Amniotic stem cell (primary cell): Measurements from ENCODE around the gene HSH2D.
"Not testable (repeated sequence)": the region's sequence is repeated elsewhere in the genome, so short reads cannot be mapped to it uniquely, and the experiment has no call there.

Experiments used
- DNase-seq: peaks from one replicate; lab custom pipeline; 2025; lab: John Stamatoyannopoulos, UW

Gene HSH2D

DNA sequence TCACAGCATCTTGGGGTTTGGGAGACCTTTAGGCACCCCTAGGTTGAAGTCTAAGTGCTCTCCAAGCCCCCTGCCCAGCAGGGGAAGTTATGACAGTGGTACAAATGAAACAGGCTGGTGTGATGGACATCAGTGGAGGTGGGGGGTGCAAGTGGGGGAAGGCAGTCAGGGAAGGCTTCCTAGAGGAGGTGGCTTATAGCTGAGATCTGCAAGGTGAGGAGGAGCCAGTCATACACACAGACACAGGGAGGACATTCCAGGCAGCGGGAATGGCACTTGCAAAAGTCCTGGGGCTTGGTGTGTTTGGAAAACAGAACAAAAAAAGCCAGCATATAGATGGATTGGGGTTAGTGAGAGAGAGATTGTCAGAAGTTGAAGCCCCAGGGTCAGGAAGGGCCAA, 11.6 kb downstream of the HSH2D start:
- no peak for DNase-seq

DNA sequence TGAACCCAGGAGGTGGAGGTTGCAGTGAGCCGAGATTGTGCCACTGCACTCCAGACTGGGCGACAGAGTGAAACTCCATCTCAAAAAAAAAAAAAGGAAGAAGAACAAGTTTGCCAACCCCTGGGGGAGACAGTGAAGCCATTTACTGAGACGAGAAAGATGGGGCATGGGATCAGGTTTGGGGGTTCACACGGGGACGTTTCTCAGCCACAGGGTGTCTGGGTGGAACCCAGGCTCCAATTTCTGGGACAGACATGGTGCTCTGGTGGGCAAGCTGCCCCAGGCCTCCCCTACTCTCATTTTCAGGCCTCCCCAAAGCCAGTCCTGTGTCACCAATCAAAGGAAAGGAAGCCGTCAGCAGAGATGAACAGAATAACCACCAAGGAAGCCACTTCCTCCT, 13.4 kb downstream of the HSH2D start:
- no peak for DNase-seq

DNA sequence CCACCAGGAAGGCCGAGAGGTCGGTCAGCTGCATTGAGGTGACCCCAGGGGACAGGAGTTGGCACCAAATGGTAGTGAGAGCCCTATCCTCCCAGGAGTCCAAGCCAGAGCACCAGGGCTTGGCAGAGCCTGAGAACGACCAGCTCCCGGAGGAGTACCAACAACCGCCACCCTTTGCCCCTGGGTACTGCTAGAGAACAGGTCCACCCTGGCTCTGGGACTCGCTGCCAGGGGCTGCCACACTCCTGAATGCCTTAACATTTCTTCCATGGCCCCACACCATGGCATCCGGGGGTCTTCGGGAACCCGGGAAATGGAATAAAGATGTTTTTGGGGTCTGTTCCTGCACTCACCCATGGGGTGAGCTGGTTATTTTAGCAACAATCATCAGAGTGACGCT, 14.1 kb downstream of the HSH2D start:
- DNase-seq, result no peak

DNA sequence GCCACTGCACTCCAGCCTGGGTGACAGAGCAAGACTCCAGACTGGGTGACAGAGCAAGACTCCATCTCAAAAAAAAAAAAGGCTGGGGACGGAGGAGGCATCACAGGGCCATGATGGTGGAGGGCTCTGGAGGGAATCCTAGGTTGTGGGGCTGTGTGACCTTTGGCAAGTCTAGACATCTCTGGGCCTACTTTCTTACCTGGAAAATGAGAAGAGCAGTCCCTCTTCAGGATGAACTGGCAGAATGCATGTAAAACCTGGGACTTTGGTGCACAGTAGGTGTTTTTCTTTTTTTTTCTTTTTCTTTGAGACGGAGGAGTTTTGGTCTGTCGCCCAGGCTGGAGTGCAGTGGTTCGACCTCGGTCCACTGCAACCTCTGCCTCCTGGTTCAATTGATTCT, 16.2 kb downstream of the HSH2D start:
- DNase-seq, result no peak

DNA sequence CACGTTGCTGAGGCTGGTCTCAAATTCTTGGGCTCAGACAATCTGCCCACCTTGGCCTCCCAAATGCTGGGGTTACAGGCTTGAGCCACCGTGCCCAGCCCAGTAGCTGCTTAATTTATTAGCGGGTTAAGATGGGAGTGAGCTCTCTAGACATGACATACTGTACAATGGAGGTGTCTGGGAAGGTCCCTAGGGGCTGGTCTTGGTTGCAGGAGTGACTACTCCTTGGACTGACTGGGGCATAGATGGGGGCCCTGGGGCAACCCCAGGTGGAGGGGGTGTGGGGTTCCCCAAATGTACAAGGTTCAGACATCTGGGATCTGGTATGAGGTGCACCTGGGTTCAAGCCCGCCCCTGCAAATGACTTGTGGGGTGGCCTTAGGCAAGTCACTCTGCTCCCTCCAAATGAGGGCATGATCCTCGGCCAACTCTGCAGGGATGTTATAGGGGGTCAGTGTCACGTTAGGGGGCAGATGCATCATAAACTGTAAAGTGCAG, 17.0 kb downstream of the HSH2D start:
- no peak for DNase-seq

DNA sequence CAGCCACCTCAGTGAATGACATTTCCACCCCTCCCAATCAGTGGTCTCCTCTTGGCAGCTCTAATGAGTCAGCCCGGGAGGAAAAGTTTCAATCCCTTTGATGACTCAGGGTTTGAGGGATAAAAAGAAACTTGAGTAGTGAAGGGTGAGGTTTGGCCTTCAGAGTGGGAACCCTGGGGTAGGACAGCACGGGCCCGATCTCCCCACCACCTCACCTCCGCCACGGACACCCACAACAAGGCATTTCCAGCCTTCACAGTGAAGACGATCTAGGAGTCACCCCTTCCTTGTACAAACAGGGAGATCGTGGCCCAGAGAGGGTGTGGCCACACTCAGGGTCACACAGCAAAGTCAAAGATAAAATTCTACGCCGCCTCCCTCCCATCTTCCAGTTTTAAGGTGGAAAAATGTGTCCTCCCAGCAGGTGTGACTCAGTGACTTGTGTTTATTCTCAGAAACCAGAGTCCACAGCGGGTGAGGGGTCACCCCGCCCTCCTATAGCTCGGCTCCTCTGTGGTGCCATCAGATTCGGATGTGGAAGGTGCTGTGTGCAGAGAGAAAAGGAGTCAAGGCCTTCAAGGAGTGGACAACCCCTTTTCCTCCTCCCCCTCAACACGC, 17.6 kb downstream of the HSH2D start:
- DNase-seq, result peak; percentile 47

DNA sequence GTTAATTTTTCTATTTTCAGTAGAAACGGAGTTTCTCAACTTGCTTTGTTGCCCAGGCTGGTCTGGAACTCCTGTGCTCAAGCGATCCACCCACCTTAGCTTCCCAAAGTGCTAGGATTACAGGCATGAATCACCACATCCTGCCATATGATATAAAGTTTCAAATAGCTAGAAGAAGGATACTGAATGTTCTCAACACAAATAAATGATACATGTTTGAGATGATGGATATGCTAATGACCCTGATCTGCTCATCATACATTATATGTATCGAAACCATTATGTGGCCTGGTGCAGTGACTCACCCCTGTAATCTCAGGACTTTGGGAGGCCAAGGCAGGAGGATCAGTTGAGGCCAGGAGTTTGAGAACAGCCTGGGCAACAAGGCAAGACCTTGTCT, 18.4 kb downstream of the HSH2D start:
- peak; percentile 7 for DNase-seq

DNA sequence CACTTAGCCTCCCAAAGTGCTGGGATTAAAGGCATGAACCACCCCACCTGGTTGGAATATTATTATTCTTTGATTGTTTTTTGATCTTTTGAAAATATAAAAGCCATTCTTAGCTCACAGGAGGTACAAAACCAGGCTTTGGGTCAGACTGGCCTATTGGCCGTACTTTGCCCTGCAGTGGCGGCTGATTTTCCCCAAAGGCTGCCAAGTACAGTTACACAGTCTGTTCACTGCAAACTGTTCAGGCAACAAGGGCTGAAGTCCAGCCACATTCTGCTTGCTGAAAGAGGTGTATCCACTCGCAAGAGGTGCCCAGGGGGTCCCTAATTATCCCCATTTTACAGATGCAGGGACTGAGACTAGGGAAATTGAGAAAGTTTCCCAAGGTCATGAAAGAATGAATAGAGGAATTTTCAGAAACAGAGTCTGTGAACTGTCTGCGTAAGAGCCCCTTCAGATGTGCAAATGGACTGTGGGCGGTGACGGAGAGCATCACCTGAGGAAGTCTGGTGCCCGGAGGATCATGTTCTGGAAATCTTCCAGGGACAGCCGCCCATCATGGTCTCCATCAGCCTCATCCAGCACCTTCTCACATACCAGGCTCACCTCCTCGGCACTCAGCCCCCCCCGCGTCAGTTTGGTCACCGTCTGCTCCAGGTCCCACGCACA, 20.9 kb downstream of the HSH2D start:
- DNase-seq, result no peak

DNA sequence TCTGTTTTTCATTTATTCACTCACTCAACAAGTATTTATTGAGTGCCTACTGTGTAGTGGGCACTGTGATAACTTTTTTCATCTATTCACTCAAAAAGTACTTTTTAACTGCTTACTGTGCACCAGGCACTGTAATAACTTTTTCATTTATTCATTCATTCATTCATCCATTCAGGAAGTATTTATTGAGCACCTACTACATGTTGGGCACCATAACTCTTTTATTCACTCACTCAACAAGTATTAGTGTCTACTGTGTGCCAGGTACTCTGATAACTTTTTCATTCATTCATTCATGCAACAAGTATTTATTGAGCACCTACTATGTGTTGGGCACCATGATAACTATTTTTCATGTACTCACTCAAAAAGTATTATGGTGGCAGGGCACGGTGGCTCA, 22.9 kb downstream of the HSH2D start:
- no peak for DNase-seq

DNA sequence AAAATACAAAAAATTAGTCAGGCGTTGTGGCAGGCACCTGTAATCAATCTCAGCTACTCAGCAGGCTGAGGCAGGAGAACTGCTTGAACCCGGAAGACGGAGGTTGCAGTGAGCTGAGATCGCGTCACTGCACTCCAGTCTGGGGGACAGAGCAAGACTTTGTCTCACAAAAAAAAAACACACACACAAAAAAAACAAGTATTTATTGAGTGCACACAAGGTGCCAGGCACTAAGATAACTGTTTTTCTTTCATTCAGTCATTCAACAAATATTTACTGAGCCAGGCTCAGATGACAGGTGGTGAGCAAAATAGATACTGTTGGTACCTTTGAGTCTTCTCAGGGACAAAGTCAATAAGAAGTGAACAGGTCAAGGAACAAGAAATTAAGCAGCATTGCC, 23.6 kb downstream of the HSH2D start:
- DNase-seq, result no peak

DNA sequence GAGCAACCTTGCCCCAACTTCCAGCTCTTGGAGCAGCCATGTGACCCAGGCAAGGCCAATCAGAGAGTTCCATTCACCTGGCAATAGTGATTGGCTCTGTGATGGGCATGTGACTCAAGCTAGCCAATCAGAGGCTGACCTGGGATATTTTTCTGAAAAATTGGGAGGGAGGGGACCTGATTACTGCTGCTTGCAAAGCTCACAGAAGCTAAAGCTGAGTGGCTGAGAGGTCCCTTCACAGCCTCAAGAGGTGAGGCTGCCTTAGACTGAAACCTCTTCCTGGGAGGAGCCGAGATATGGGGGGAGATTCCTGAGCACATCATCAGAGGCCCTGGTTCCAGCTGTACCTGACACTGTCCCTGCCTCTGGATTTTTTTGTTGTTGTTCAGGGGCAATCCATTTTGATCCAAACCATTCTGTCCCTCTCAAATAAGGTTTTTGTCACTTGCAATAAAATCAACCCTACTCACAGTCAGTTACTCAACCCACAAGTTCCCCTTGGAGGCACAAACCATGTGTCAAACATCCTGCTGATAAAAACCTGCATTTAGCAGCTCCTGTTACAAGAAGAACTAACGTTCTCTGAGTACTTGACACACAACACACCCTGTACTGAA, 25.1 kb downstream of the HSH2D start:
- no peak for DNase-seq

DNA sequence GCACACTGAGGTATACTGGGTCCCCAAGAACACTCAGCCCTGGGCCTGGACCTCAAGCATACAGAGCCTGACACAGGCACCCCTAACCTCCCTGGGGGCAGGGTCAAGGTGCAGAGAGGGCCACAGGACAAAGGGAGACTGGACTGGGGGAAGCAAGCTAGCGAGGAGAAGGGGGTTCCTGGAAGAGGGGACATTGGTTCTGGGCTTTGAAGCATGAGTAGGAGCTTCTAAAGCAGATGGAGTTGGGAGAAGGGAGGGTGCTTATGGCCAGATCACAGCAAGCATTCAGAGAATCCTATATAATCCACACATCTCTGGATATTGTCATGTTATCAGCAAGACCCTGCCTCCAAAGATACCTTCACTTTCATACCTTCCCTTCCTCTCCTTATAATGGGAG, 26.6 kb downstream of the HSH2D start:
- DNase-seq, result no peak

DNA sequence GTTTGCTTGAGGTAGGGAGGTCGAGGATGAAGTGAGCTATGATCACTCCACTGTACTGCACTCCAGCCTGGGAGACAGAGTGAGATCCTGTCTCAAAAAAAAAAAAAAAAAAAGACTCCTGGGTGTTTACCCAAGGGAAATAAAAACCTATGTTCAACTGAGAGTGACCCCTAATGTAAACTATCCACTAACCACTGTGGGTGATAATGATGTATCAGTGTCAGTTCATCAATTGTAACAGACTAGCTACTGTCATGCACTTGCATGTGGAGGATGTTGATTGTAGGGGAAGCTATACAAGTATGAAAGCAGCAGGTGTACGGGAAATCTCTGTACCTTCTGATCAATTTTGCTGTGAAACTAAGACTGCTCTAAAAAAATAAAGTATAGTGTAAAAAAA, 32.5 kb downstream of the HSH2D start:
- DNase-seq, result no peak

DNA sequence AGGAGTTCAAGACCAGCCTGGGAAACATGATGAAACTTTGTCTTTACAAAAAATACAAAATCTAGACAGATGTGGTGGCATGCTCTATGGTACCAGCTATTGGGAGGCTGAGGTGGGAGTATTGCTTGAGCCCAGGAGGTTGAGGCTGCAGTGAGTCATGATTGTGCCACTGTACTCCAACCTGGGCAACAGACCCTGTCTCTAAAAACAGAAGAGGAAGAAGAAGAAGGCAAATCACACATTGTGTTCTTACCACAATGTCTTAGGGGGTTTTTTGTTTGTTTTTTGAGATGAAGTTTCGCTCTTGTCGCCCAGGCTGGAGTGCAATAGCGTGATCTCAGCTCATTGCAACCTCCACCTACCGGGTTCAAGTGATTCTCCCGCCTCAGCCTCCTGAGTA, 35.4 kb downstream of the HSH2D start:
- DNase-seq, result not testable (repeated sequence)

DNA sequence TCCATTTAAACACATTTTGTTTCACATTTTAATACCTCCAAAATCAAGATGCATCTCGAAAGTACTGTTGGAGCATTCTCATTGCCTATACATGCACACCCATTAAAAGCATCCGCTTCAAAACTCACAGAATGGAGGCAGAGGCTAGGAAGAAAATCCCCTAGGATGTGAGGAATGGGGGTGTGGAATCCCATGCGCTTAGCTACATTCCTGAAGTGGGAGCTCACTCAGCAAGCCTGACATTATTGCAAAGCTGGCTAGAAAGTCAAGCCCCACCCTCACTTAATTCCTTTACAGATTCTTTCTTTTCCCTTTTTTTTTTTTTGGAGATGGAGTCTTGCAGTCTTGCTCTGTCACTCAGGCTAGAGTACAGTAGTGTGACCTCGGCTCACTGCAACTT, 37.1 kb downstream of the HSH2D start:
- peak; percentile 67 for DNase-seq

DNA sequence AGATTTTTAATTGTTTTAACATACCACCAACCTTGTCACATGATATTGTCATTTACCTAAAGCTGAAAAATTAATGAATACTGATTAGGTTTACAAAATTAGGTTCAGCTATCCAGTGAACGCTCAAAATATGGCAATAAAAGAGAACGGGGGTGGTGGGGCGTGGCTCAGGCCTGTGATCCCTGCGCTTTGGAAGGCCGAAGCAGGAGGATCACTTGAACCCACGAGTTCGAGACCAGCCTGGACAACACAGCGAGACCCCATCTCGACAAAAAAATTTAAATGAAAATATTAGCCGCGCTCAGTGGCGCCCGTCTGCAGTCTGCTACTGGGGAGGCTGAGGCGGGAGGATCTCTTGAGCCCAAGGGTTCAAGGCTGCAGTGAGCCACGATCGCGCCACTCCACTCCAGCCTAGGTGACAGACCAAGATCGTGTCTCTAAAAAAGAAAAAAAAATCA, 41.2 kb downstream of the HSH2D start:
- DNase-seq, result no peak

DNA sequence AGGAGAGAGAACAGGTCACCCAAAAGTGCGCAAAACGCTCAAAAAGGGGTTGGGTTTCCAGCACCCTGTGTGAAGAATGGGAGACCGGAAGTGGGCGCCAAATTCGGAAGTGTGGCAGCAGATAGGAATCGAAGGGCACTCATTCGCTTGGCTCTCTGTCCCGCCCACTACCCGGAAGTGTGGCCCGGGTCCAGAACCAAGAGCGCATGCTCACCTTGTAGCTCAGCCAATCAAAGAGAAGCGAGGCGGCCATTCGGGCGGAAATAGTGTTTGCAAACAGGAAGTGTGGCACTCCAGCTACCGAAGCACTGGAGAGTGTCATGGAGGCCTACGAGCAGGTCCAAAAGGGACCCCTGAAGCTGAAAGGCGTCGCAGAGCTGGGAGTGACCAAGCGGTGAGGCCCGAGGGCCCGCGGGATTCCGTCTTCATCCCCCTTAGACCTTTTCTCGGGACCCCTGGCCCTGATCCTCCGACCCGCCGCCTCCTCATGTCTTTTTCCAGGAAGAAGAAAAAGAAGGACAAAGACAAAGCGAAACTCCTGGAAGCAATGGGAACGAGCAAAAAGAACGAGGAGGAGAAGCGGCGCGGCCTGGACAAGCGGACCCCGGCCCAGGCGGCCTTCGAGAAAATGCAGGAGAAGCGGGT, 41.8 kb downstream of the HSH2D start, which contains the start of gene FAM32A:
Gene FAM32A (plus strand): TSS at position 288 of the 645 bp plus-strand sequence. CDS start 33 bp downstream, at position 321.
- DNase-seq, result peak; percentile 93

DNA sequence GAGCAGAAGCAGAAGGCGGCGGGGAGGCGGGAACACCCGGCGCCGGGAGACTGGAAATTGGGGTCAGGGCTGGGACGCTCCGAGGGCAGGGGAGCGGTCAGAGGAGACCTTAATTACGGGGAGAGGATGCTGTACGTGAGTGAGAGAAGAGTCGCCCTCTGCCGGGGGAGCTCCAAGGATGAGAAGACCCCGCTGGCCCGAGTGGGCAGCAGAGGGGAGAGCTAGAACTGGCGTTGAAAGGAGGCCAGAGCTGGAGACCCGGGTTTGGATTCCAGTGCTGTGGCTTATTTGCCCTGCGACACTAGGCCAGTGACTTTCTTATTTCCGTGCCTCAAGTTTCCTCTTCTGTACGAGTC, 42.3 kb downstream of the HSH2D start:
- peak; percentile 33 for DNase-seq

DNA sequence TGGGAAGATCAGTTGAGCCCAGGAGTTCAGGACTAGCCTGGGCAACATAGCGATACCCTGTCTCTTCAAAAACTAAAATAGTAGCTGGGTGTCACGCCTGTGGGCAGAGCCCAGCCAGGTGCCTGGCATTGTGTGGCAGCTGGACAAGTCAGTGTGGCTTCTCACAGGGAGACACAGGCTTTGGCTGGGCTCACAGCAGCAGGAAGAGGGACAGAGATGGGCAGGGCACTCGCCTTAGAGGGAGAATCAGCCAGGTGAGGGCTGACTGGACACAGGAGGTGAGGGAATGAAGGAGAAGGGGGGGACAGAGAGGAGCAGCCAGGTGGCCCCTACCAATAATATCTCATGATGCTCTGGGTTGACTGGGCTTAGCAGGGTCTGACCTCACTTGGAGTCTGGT, 45.0 kb downstream of the HSH2D start:
- DNase-seq, result no peak

DNA sequence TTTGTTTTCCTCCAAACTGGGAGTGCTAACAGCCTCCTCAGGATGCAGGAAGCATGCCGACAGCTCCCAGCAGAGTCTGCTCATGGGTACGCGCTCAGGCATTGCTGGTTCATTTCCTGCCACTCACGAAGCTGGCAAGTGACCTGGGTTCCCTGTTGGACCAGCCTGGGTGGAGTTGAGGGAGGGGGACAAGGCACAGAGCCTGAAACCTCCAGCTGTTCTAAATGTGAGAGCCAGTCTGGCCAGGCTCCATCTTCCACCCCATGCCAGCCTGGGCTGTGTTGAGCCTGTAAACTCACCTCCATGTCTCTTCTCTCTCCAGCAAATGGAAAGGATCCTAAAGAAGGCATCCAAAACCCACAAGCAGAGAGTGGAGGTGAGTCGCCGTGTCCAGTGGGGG, 46.7 kb downstream of the HSH2D start:
- DNase-seq, result no peak

DNA sequence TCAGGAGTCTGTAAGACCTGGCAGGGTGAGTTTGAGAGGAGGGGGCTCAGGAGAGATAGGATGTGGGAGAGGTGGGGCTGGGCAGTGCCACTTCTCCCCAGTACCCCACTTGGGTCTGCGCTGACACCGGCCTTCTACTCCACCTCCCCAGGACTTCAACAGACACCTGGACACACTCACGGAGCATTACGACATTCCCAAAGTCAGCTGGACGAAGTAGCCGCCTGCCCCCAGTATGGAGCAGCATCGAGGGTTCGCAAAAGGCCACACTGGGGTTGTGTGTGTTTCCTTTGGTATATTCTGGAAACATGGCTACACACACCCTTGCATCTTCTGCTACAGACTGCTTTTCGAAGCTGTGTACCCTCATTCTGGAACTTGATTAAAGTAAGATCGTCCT, 47.3 kb downstream of the HSH2D start:
- no peak for DNase-seq

DNA sequence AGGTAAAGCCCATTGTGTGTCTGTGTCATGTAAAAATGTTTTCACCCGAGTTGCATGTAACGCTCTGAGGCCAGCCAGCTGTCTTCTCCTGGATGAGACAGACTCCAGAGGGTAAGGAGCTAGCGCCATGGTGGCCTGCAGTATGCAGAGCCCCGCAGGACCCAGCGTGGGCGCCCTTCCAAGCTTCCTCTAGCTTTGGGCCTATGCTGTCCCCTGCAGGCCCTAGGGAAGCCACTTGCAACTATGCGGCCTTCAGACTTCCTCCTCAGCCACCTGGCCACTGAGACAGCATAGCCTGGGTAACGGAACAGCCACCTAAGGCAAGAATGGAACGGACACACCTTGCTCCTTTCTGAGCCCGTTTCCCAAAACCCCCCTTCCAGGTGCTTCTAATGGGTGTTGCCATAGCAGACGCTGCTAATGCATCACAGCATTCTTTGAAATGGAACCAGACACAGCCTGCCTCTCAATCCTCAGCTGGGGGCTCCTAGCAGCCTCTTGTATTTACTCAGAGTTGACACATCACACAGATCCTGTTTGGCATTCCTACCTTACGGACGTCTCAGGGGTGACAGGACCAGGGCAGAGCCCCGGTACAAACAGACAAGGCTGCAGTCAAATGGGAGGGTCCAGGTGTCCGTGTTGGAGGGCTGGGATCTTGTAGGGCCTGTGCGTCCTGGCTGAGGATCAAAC, 47.9 kb downstream of the HSH2D start:
- no peak for DNase-seq
